Brain pericyte (primary cell): ENCODE data around the gene SLIT3.
"Not testable (repeated sequence)": the region's sequence is repeated elsewhere in the genome, so short reads cannot be mapped to it uniquely, and the experiment has no call there.

Experiments used
- DNase-seq: peaks from one replicate; pipeline ENCODE4 v3.0.0-alpha.2; 2012; ENCODE audit warnings: low read depth, low spot score

The SLIT3 gene

DNA sequence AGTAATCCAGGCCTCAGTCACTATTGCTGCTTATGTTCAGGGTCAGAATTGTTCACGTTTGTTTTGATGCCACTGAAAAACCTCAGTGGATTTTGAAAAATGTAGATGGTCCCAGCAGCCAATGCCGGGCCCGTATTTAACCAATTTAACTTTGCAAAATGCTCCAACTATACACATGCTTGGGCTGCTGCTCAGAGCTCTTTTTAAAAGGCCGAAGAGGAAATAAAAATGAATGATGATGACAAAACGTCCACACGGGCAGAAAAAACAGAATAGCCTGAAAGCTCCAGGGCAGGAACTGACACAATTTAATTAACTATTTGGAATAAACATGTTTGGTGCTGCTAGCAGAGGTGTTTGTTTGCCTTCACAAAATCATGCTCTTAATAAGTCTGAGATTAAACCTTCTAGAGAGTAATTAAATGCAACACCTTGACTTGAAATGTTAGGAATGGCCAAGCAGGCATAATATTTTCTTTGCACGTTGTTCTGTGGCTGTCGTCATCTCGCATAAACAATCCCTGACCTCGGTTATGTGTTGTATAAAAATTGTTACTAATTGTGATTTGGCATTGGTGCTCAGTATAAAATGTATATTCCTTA is 152.7 kb downstream of the SLIT3 start:
- DNase-seq, result no peak

DNA sequence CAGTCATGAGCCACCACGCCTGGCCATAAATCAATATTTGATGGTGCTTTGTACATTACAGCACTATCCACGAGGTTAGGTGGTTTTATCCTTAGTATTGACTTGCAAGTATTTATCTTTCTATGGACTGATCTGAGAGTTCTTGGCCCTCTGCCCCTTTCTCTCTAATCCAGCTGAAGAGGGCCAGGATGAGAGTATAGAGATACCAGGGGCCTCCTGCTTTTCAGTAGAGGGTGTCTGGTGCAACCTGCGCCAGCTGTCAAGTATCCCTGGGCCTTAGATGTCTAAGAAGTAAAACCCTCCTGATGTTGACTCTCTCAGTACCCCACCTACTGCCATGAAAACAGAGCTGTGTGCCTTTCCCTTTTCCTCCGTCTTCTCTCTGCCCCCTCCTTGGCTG is 153.4 kb downstream of the SLIT3 start:
- DNase-seq, result no peak

DNA sequence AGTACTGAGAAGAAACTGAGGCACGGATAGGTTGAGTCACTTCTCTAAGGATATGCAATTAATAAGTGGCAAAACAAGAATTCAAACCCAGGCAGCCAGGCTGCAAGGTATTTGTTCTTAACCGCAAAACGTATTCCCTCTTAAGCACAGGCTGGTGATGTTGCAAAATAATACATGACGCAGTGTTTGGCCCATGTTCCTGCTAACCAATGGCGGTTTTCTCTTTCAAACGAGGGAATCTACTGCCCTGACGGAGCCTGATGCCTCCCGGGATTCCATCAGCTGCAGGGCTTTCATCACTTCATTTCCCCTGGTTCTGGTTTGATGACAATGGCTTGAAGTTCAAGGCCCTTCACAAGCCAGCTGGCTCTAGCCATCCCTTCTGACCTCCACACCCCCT is 154.8 kb downstream of the SLIT3 start:
- no peak for DNase-seq

- no peak for DNase-seq
Observed at GRCh38 chr5:169142264-169142970, 158.5 kb downstream of the SLIT3 start.

- DNase-seq, result not testable (repeated sequence)
Observed at GRCh38 chr5:169140215-169140614, 160.7 kb downstream of the SLIT3 start.

- DNase-seq, result no peak
Observed at GRCh38 chr5:169139480-169140050, 161.4 kb downstream of the SLIT3 start.

GRCh38 chr5:169133531-169133930 is 167.4 kb downstream of the SLIT3 start:
- DNase-seq, result no peak

- no peak for DNase-seq
Observed at GRCh38 chr5:169132302-169132660, 168.7 kb downstream of the SLIT3 start.

DNA sequence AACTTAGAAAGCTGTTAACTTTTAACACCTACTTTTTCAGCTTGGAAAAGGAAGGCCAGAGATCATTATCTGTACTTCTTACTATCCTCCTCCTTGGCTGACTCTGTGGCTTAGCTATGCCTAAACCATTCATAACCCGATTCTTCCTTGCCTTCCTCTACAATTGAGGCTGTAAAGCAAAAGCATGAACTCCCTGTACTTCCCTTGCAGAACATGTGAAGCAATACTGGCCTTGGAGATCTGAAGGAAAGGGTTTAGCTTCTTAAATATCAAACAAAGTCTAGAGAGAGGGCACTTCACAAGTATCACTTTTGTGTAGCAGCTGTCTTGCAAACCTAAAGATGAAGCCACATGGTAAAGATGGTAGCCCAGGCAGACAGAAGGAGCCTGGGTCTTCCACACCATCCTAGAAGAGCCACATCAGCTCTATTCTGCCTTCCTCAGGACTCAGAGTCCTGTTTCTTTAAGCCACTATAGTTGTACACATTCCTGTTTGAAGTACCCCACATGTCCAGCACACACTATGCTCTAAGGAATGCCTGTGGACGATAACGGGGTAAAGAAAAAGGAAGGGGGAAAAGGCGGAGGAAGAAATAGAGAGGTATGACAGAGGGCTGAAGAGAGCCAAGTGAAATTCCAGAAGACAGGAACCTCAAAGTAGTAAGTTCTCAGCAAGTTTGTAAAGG is 169.2 kb downstream of the SLIT3 start:
- no peak for DNase-seq

DNA sequence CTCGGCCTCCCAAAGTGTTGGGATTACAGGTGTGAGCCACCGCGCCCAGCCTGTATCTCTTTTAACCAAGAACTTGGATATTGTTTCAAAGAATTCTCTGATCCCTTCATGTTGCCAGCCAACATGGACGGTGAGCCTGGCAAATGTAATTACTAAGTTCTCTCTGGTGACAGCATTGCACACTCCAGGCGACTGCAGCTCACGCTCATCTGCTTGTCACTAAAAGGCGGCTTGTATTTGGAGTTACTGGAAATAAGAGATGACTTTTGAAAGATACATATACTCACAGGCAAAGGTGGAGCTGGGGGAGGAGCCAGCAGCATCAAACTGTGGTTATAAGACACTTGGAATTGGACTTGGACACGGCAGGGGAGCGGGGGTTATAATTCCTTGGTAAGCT is 172.3 kb downstream of the SLIT3 start:
- DNase-seq, result no peak

DNA sequence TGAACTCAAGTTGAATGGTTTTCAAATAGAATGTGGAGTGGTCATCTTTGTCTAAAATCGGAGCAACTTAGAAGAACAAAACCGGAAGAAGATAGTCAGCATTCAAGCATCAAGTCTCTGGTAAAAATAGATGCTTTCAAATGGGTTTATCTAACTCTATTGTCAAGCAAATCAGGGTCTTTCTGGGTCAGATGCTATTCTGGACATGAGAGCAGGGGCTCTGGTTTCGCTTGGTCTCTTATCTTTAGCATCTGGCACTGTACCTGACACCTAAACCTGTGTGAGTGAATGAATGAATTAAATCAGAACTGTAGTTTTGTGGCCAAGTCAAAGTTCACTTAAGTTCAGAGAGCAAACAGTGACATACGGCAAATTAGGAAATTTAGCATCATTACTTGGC is 173.5 kb downstream of the SLIT3 start:
- no peak for DNase-seq

- no peak for DNase-seq
Observed at GRCh38 chr5:169126481-169127021, 174.4 kb downstream of the SLIT3 start.

GRCh38 chr5:169125571-169125970 is 175.4 kb downstream of the SLIT3 start:
- no peak for DNase-seq

- no peak for DNase-seq
Observed at GRCh38 chr5:169122951-169123350, 178.0 kb downstream of the SLIT3 start.

- DNase-seq, result no peak
Observed at GRCh38 chr5:169121630-169122420, 179.1 kb downstream of the SLIT3 start.

GRCh38 chr5:169119288-169120048 is 181.5 kb downstream of the SLIT3 start:
- DNase-seq, result no peak

GRCh38 chr5:169116961-169117461 is 183.9 kb downstream of the SLIT3 start:
- DNase-seq, result no peak

DNA sequence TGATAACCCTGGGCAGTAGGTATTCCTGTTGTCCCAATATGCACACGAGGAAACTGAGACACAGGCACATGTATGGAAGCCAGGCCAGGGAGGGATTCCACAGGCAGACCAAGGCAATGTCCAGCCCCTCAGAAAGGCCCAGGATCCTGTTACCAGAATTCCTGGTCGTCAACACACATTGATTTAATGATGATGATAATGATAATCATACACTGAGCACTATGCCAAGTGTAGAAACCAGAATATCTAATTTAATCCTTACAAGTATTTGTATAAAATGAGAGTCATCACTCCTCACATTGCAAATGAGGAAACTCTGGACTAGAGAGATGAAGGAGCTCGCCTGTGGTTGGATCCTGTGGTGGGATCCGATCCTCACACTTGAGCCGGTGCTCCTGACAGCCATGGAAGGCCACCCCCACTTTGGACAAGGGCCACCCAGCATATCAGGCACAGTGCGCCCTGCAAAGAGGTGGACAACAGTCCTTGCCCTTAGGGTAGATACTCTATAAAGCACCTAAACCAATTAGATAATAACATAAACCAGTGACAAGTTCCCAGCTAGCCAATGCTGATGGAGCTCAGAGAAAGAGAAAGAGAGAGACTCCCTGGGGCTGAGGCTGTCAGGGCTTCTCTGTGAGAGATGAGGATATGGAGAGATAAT is 185.3 kb downstream of the SLIT3 start:
- no peak for DNase-seq

GRCh38 chr5:169114466-169115065 is 186.4 kb downstream of the SLIT3 start:
- no peak for DNase-seq

GRCh38 chr5:169112016-169112415 is 188.9 kb downstream of the SLIT3 start:
- no peak for DNase-seq
